HepG2 (cell line): ENCODE measurements around the gene CDK3. TPM values are rescaled to one million over a fixed set of nuclear protein-coding genes. Genes with fewer than 3 reads are reported as not detected.

Experiments used
- ATM ChIP-seq: fragments of 450-650 bp; IDR thresholded peaks from 2 replicates; pipeline ENCODE4 v1.7.1; 2017; ENCODE audit warnings: mild to moderate bottlenecking, borderline replicate concordance
- GMEB1 ChIP-seq: sonication (generic); formaldehyde crosslinking; IDR thresholded peaks from 2 replicates; pipeline ENCODE4 v1.5.1; 2020; ENCODE audit warnings: missing genetic modification reagents, mild to moderate bottlenecking, borderline replicate concordance
- HMGXB4 ChIP-seq, 2 experiments: sonication (generic) in 1 of 2; formaldehyde crosslinking in 1 of 2; IDR thresholded peaks; 2 replicates each; pipeline versions ENCODE4 v1.4.0 to v1.6.1; 2018 to 2020; ENCODE audit warnings: missing genetic modification reagents in 2 of 2, borderline replicate concordance in 1 of 2, low read depth in 1 of 2, mild to moderate bottlenecking in 1 of 2, missing biosample characterization in 1 of 2
- KLF16 ChIP-seq, 2 experiments: sonication (generic) in 1 of 2; formaldehyde crosslinking in 1 of 2; IDR thresholded peaks; 2 replicates each; pipeline versions ENCODE4 v1.6.1 to v1.8.0; 2016 to 2023; ENCODE audit warnings: missing genetic modification reagents in 2 of 2, missing compliant biosample characterization in 1 of 2
- POLR2AphosphoS5 ChIP-seq: IDR thresholded peaks from 2 replicates; pipeline ENCODE4 v1.6.1; 2012; ENCODE audit warnings: low read depth, low read length
- RELA ChIP-seq: sonication (generic); formaldehyde crosslinking; IDR thresholded peaks from 2 replicates; pipeline ENCODE4 v1.4.0; 2020; ENCODE audit warnings: missing genetic modification reagents
- STAG1 ChIP-seq: sonication (generic); formaldehyde crosslinking; IDR thresholded peaks from 2 replicates; pipeline ENCODE4 v1.4.0; 2020; ENCODE audit warnings: missing genetic modification reagents
- TFDP1 ChIP-seq: IDR thresholded peaks from 2 replicates; pipeline ENCODE4 v1.6.1; 2016; ENCODE audit warnings: missing compliant biosample characterization, missing genetic modification reagents, borderline replicate concordance
- ZBTB21 ChIP-seq: sonication (generic); formaldehyde crosslinking; IDR thresholded peaks from 2 replicates; pipeline ENCODE4 v1.4.0; 2020; ENCODE audit warnings: missing genetic modification reagents
- ZHX2 ChIP-seq, 2 experiments: sonication (generic) in 1 of 2; formaldehyde crosslinking in 1 of 2; IDR thresholded peaks; 2 replicates each; pipeline versions ENCODE4 v1.6.1 to v1.9.0; 2014 to 2022; ENCODE audit warnings: antibody characterized with exemption in 1 of 2, borderline replicate concordance in 1 of 2, inconsistent platforms in 1 of 2, low read depth in 1 of 2, missing genetic modification reagents in 1 of 2
- ZNF432 ChIP-seq: sonication (generic); formaldehyde crosslinking; IDR thresholded peaks from 2 replicates; pipeline ENCODE4 v1.5.0; 2020; ENCODE audit warnings: missing genetic modification reagents, mild to moderate bottlenecking, borderline replicate concordance
- ZNF446 ChIP-seq: sonication (generic); formaldehyde crosslinking; IDR thresholded peaks from 2 replicates; pipeline ENCODE4 v1.5.0; 2020; ENCODE audit warnings: mild to moderate bottlenecking, missing genetic modification reagents
- ZNF580 ChIP-seq: IDR thresholded peaks from 2 replicates; pipeline ENCODE4 v1.6.1; 2016; ENCODE audit warnings: low read depth, borderline replicate concordance
- ZNF607 ChIP-seq: sonication (generic); formaldehyde crosslinking; IDR thresholded peaks from 2 replicates; pipeline ENCODE4 v1.5.1; 2020; ENCODE audit warnings: missing genetic modification reagents, mild to moderate bottlenecking, borderline replicate concordance
- ZNF691 ChIP-seq: sonication (generic); formaldehyde crosslinking; IDR thresholded peaks from 2 replicates; pipeline ENCODE4 v1.4.0; 2020; ENCODE audit warnings: missing genetic modification reagents, low read depth, mild to moderate bottlenecking, borderline replicate concordance
- polyA plus RNA-seq, 8 experiments: library from polyadenylated mRNA; depleted of rRNA in 3 of 8; stranded (reverse) in 7 of 8; unstranded in 1 of 8; fragments of >200 nt; fragmentation: Illumina TruSeq in 4 of 8; extraction: Trizol in 4 of 8; gene quantifications; 2 replicates each; pipeline versions ENCODE4 v1.2.1 to v1.2.3, GENCODE V29; 2011 to 2016; ENCODE audit warnings: low read depth in 4 of 8, missing spikeins in 1 of 8, mixed read lengths in 1 of 8; ENCODE audit not compliant: insufficient read depth in 1 of 8
- total RNA-seq, 5 experiments: library from RNA; depleted of rRNA; stranded (reverse); fragments of >200 nt; fragmentation: Illumina TruSeq; extraction: Trizol; gene quantifications; 2 replicates each; pipeline ENCODE4 v1.2.3, GENCODE V29; 2016; ENCODE audit warnings: low read depth in 1 of 5

Gene CDK3
- total and polyA plus RNA-seq, 2 of the 13 experiments (the other 11 are each of a cell fraction or from before 2014, with no cell fraction given) = 5.8 to 11.4 TPM

GRCh38 chr17:76032073-76032779 lies 31.6 kb downstream of the CDK3 start (continued):
- no peak for TF ChIP-seq ZNF691 (CRISPR knock-in tag)
- peak; percentile 36; the same call in 1 of the 2 replicates for TF ChIP-seq ZHX2 (IDR thresholded peaks at IDR 0.05; ENCODE audit: low read depth)
- no peak for TF ChIP-seq ZHX2 (CRISPR knock-in tag; IDR thresholded peaks at IDR 0.05; ENCODE audit: borderline replicate concordance)
- peak; percentile 64; the same call in 1 of the 2 replicates for TF ChIP-seq ZNF580 (CRISPR knock-in tag)
- no peak for TF ChIP-seq STAG1 (CRISPR knock-in tag)
- no peak for TF ChIP-seq POLR2AphosphoS5
- TF ChIP-seq KLF16 (CRISPR knock-in tag; IDR thresholded peaks at IDR 0.05) = peak in 1 of 2 experiments; percentile 14; a peak in 1 of 4 replicates
- TF ChIP-seq ZNF446 (CRISPR knock-in tag) = no peak; the same call in 1 of the 2 replicates
- TF ChIP-seq TFDP1 (CRISPR knock-in tag) = peak; percentile 69; the same call in 1 of the 2 replicates
- TF ChIP-seq ZBTB21 (CRISPR knock-in tag) = no peak
- TF ChIP-seq ZNF607 (CRISPR knock-in tag) = no peak
- TF ChIP-seq ZNF432 (CRISPR knock-in tag) = no peak
- TF ChIP-seq GMEB1 (CRISPR knock-in tag) = no peak; the same call in 1 of the 2 replicates
- no peak for TF ChIP-seq ATM
- no peak for TF ChIP-seq RELA (CRISPR knock-in tag)
- TF ChIP-seq HMGXB4 (CRISPR knock-in tag; IDR thresholded peaks at IDR 0.05; ENCODE audit: borderline replicate concordance in 1 of 2, low read depth in 1 of 2) = peak in 1 of 2 experiments; percentile 71; a peak in 1 of 4 replicates
